Caki2 (cell line): ENCODE results near the gene CITED2. TPM values are rescaled to one million over a fixed set of nuclear protein-coding genes. Genes with fewer than 3 reads are reported as not detected.
A peak's percentile ranks its signal among the peaks of the same experiment; 100 is the strongest.

Experiments
- DNase-seq: peaks from one replicate; pipeline ENCODE4 v3.0.0-alpha.2; 2015; ENCODE audit warnings: low read depth
- in situ Hi-C: cut with HindIII; loops from 2 replicates; pipeline ENCODE4 v1.10.0; 2016; ENCODE audit warnings: low sequenced_read_pairs, low pct_unique_long_range_greater_than_20kb, mixed read lengths
- total RNA-seq: library from RNA; depleted of rRNA; stranded (reverse); fragments of >200 nt; shearing (Covaris generic); gene quantifications from 2 replicates; pipeline ENCODE4 v1.2.3, GENCODE V29; 2014; ENCODE audit warnings: low replicate concordance

The CITED2 gene
- total RNA-seq, 1 experiment from 2014 or later: 165 TPM

- in situ Hi-C loops: no loop called here
- no peak for DNase-seq
Measured at GRCh38 chr6:139391709-139392108, 17.3 kb upstream of the CITED2 start.

GRCh38 chr6:139390447-139390846 is 16.0 kb upstream of the CITED2 start:
- DNase-seq: no peak
- in situ Hi-C loops: no loop called here

- in situ Hi-C loops: no loop called here
Measured at GRCh38 chr6:139388384-139388783, 13.9 kb upstream of the CITED2 start.

GRCh38 chr6:139386404-139386803 is 12.0 kb upstream of the CITED2 start:
- no peak for DNase-seq
- in situ Hi-C loops: no loop called here

More at GRCh38 chr6:139388384-139388783, 13.9 kb upstream of the CITED2 start:
- DNase-seq: no peak

- in situ Hi-C loops: no loop called here
- DNase-seq: no peak
Measured at GRCh38 chr6:139381216-139381865, 6.9 kb upstream of the CITED2 start.

GRCh38 chr6:139380611-139381010 is 6.2 kb upstream of the CITED2 start:
- no peak for DNase-seq
- in situ Hi-C loops: no loop called here

- in situ Hi-C loops: no loop called here
- DNase-seq: no peak
Measured at GRCh38 chr6:139380168-139380567, 5.7 kb upstream of the CITED2 start.

DNA sequence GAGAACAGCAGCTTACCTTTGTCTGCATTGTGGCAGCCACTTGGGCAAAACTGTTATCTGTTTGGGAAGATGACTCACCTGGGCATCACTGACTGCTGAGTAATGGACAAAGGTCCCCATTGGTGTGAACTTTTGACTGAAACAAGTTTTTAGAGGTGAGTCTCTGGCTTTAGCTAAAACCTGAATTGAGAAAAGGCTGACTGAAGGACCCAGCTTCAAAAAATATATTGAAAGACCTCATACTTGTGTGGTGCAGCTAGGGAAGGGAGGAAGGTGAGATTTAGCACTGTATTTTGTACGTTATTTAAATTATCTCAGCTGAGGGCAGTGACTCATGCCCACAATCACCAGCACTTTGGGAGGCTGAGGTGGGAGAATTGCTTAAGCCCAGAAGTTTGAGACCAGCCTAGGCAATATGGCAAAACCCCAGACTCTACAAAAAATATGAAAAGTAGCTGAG is 4.5 kb upstream of the CITED2 start:
- in situ Hi-C loops: no loop called here
- peak; percentile 64 for DNase-seq

DNA sequence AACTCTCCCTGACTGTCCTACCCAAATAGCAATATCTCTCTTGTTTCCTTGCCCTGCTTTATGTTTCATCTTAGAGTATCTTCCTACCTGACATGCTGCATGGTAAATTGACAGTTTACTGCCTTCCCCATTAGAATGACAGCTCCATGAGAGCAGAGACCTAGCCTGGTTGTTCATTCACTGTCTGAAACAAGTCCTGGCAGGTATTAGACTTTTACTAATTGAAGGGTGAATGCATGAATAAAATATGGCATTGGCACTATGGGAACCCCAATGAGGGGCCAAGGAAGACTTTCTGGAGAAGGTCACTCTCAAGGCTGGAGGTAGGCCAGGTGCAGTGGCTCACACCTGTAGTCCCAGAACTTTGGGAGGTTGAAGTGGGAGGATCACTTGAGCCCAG is 3.8 kb upstream of the CITED2 start:
- peak; percentile 9 for DNase-seq
- in situ Hi-C loops: no loop called here

DNA sequence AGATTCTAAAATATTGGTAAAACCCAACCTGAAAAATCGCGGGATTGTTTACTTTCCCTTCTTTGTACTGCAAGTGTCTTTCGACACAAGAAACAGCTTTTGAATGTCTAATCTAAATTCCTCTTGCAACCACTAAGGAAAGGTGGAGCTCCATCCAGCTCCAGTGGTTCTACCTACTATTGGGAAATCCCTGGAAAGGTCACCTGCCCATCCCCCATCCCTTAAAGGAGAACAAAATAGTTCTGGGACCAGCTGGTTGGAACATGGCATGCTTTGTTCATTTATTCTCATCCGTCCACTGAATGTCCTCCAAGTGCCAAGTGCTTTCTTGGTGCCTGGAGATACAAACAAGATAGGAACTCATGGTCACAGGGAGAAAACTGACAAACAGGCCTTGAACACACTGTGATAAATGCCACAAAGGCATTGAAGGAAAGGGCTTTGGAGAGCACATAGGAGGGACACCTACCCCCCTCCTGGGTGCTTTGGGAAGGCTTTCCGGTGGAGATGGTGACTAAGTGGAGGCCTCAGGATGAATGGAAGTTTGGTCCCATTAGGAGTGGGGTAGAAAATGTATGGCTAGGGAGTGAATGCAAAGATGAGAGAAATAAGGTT is 2.3 kb upstream of the CITED2 start:
- DNase-seq: peak; percentile 85
- in situ Hi-C loops: no loop called here

DNA sequence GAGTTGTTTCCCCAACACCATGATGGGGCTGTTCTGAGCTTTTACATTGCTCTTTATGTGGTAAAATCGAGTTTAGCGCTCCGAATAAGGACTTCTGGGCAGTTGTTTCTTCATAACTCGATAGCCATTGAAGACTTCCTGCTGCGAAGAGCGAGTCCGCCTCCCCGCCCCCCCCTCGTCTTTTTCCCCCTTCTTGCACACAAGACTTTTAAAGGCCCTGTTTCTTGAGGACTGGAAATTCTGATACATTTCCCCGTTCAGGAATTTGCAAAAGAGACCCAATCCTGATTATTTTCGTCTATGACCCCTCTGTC is 1.5 kb upstream of the CITED2 start:
- no peak for DNase-seq
- in situ Hi-C loops: no loop called here

GRCh38 chr6:139375226-139376016 is 973 bp upstream of the CITED2 start:
- in situ Hi-C loops: no loop called here
- DNase-seq: peak; percentile 99

- in situ Hi-C loops: no loop called here
- no peak for DNase-seq
Measured at GRCh38 chr6:139373928-139374356, 506 bp downstream of the CITED2 start.

GRCh38 chr6:139373154-139373927 is 1.1 kb downstream of the CITED2 start:
- DNase-seq: peak; percentile 67
- in situ Hi-C loops: no loop called here

DNA sequence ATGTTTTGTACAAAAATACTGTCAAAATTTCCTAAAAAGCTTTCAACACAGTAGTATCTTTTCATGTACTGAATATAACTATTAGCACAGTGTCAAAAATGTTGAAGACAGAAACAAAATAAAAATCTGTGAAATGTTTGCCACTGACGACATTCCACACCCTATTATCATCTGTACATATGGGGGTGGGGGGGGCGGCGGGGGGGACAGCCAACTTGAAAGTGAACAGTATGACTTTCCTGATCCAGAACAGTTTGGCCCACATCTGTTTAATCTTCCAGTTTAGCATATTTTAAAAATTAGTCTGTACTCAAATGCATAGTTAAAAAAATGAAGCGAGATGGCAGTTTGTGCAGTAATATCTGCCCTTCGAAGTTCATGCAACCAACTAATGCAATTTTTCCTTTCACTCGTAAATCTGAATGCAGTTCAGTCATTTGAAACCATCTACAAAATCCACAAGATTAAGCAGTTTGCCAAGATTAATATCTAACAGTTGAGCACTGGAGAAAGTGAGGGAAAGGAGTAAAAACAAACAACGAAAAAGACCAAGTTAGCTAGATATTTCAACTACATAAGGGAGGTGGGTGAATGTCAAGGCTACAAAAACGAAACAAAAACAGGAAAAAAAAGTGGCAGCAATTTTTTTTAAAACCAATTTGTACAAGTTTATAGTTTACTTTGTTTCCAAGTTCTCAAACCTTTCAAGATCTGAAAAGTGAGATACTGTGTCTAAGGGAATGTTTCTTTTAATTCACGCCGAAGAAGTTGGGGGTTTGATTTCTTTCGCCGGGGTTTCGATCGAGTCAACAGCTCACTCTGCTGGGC is 1.9 kb downstream of the CITED2 start:
- in situ Hi-C loops: no loop called here
- peak; percentile 39 for DNase-seq

DNA sequence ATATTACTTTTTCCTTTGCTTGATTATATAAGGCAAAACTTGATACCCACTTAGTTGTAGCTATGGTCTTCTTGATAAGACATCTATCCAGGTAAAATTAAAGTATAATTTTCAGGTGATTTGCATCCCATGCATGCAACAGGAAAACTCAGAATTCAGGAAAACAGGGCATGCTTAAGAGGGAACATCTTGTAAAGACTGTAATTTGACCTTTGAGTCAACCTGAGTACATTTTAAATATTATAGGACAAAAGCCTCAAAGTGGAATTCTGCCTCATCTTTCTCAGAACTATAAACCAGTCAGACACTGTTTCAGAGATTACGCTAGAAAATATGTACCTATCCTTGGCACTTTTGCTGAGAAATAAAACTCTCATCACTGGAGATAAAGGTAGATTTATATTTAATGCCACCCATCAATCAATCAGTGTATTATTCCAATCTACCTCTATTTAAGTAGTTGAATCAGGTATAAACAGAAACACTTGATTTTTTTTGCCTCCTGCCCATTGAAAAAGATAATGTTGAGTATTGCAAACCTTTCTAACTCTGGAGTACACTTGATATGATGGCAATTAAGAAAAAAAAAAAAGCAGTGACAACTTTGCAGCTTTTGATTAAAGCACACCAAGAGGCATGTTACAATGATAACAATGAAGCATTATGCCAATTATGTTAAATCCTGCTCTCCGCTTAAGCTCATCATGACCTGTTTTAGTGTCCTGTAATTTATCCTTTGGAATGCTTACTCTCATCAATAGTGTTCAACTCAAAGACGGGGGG is 2.8 kb downstream of the CITED2 start:
- peak; percentile 25 for DNase-seq
- in situ Hi-C loops: no loop called here

DNA sequence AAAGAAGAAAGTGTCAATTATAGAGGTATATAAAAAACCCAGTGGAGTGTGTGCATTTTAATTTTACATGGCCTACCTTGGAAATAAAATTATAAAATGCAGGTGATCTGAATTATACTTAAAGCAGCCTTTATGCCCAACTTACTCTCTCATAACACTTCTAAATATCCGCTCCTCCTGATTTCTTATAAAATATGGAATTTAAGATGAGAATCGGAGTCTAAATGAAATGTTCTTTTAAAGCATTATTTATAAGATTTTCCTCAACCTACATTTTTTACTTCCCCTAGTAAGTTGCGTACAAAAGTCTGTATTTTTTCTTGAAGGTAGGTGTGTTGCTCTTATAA is 3.5 kb downstream of the CITED2 start:
- peak; percentile 24 for DNase-seq
- in situ Hi-C loops: no loop called here
